ENCODE measurements around the gene DYNLT4.
"Not testable (repeated sequence)": the region's sequence is repeated elsewhere in the genome, so short reads cannot be mapped to it uniquely, and the experiment has no call there.

Gene DYNLT4, protein sequence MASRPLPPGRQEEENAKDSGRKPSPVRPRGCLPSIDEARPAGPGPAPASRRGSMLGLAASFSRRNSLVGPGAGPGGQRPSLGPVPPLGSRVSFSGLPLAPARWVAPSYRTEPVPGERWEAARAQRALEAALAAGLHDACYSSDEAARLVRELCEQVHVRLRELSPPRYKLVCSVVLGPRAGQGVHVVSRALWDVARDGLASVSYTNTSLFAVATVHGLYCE

DNA sequence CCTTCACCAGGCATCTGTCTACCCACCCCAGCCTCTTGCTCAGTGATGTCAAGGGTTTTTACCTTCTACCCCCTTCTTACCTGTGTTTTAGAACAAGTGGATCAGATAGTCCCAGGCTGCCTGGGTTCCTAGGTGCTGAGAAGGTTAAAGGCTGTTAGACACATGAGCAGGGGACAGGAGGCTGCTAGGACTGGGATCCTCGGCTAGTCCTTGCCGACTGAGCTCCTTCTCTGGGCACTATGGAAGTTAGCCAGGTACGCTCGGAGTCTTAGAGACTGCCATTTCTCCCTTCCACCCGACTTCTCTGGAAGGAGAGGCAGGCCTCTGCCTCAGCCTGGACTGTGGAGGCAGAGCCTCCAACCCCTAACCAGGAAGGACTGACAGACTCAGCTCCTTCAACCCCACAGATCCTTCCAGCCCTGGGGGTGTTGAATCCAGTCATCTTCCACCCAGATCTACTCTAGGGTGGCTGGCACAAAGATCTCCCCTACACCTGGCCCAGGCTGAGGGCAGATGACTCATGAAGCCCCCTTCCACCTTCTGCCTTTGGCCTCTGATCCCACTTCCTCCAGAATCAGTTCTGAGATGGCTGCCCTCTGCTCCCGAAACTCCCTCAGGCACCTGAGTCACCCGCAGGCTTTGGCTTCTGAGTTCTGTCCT lies at the start of gene DYNLT4:
Gene DYNLT4 (minus strand): TSS at position 648 of the 660 bp plus-strand sequence. CDS start 683 bp downstream, outside the sequence.
- DNase-seq = no peak

DNA sequence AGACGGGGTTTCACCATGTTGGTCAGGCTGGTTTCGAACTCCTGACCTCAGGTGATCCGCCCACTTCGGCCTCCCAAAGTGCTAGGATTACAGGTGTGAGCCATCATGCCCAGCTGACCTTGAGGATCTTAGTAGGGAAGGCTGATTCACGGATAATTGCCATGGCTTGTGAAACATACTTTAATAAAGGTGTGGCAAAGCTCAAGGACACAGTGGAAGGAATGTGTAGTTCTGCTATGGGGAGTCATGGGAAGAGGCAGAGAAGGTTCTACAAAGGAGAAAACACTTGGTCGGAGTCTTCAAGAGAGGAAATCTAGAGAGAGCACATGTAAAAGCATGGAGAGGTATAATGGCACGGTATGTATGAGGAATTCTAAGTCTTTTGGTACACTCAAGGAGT lies 48.6 kb upstream of the DYNLT4 start:
- no peak for DNase-seq

DNA sequence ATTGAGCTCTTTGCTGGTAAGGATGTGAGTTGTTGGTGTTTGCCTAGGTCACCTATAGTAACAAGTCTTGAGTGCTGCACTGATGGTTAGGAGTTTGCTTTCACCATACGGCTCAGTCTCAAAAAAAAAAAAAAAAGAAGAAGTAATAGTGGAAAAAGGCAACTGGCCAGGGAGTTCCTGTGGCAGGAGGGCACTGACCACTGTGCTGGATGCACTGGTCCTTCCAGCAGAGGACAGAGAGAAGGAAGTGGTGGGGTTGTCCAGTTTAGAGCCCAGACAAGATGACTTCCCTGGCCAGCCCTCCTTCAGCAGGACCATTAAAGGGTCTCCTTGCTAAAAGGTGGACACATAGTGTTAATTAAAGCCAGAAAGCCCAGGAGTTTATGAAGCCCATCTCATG lies 47.8 kb upstream of the DYNLT4 start:
- DNase-seq = no peak

DNA sequence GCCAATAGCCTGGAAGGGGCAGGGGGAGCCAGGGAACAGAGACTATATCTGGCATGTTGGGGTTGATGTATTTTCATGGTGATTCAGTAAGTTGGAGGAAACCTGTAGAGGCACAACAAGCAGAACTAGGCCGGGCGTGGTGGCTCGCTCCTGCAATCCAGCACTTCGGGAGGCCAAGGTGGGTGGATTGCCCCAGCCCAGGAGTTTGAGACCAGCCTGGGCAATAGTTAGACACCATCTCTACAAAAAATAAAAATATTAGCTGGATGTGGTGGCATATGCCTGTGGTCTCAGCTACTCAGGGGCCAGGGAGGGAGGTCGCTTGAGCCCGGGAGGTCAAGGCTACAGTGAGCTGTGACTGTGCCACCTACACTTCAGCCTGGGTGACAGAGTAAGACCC lies 46.0 kb upstream of the DYNLT4 start:
- DNase-seq = no peak

DNA sequence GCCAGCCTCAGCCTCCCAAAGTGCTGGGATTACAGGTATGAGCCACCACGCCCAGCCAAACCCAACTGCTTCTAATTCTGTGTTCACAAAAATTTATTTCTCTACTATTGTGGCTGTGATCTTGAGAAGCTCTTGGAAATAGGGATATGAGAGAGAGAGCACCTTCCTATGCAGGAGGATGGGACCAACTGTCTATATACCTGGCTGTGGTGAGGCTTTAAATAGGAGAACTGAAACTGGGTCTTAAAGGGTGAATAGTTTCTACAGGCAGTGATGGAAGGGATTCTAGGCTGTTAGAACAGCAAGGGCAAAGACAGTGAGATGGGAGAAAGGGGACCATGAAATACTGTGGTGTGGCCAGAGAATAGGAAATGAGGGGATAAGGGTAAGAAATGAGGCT lies 44.2 kb upstream of the DYNLT4 start:
- DNase-seq = no peak

DNA sequence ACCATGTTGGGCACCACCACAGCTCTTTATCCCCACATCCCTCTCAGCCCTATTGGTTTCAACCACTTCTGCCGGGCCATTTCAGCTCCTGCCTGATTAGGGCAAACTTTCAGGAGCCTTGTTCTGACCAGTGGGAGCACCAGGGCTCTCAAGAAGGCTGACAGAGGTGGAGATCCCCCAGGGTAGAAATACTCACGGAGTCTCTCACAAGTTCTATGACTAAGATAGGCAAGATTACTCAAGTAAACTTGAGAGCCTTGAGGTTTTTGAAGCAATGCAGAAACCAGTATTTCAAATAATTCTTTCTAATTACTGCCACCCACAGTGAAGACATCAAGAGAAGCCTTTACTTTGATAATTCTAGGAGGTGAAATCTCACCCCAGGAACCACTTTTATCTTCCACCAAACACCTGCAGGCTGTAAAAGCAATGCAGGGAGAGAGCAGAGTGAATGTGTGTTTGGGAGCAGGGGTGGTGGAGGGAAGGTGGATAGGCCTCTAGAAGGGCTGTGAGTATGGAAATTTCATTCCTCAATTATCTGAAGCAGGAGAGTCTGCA lies 42.5 kb upstream of the DYNLT4 start:
- DNase-seq = no peak

DNA sequence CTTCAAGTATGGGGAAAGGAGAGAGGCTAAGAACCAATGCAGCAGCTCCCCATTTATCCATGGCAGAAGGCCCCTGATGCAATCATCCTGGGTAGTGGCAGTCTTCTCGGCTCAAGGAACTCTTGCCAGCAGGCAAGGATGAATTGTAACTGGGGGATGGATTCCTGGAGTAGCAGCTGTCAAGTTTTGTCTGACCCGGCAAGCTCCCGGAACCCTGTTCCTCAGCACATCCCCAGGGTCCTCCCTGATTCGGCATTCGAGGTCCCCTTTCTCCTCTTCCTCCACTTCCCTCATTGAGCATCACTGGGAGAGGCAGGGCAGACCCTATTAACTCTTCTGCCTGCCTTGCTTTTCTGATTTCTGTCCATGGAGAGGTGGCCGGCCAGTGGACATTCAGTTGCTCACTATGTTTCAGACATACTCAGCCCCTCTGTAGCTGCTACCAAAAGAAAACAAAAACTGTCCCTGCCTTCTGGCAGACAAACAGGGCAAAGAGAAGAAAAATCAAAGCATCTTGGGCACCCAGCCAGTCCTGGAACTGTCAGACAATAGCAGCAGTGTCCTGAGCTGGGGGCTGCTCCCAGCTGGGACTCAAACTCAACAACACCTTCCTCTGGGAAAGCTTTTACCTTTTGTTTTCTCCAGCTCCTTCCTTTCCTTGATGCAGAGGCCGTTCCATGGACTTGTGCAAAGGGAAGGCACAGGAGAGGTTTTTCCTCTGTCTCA lies 41.5 kb upstream of the DYNLT4 start:
- DNase-seq = no peak

DNA sequence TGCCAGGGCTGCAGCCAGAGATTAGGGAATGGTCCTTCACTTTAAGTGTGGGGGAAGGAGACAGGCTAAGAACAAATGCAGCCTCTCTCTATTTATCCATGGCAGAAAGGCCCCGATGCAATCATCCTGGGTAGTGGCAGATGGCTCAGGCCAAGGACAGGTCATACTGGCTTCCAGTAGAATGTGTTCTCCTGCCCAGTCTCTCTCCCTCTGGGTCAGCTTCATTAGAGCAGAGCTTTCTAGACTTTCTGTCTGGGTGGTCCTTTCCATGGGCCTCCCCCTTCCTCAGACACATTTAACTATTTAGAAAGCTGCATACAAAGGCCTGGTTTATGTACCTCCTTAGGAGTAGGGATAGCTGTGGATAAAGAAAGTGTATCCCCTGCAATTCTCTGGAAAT lies 40.7 kb upstream of the DYNLT4 start:
- no peak for DNase-seq

DNA sequence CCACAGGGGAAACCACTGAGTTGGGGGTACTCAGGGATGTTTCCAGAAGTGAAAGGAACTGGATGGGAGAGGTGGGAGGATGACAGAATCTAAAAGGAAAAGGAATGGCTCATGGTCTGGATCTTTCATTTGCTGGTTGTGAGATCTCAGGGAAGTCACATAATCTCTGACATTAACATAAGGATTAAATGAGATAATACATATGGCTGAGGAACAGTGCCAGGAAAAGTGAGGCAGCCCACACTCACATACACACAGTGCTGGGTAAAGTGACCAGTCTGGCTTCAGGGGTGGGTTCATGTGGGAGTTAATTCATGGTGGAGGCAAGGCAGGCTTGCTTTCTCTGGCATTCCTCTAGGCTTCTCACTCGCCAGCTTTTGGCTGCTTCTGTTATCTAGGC lies 39.8 kb upstream of the DYNLT4 start:
- DNase-seq = no peak

DNA sequence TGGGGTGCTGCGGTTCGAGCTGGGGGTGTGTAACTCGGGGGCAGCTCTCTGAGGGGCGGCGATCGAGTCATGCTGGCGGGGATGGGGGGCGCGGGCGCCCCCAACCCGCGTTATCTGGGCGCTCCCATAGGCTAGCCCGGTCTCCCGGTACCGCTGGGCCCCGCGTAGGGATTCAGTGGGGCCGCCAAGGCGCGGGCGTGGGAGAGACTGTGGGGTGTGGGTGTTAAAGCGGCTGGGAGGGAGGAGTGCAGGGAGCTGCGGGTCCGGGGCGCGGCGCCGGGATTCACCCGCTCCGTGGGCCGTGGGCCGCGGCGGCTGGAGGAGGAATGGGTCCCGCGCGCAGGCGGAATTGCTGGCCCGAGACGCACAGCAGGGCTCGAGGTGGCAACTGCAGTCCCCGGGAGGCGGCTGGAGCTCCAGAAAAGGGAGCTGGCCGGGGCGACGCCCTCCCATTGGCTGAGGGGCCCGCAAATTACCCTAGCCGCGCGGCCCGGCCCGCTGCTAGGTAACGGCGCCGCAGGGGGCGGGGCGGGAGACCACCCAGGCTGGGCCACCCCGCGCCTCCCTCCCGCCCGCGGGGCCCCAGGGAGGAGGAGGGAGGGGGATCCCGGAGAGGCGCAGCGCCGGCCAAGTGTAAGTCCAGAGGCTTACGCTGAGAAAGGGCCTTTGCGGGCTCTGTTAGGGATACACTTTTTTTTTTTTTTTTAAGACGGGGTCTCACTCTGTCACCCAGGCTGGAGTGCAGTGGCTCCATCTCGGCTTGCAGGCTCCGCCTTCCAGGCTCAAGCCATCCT lies 35.9 kb upstream of the DYNLT4 start, which contains the start of gene PTCH2:
Gene PTCH2 (minus strand): TSS at position 392 of the 794 bp plus-strand sequence. CDS start 321 bp downstream, at position 71.
- DNase-seq = peak; percentile 87

DNA sequence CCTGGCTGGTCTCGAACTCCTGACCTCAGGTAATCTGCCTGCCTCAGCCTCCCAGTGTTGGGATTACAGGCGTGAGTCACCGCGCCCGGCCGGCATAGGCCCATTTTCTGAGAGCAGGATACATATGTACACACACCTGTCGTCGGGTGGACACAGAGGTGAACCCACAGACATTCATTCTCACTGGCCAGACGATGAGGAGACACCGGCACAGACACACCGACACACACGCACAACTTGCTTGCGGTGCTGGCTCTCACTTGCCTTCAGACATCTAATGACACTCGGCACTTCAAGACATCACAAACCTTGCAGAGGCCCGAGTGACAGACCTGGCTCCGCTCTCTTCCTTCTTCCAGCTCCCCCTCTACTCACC lies 35.3 kb upstream of the DYNLT4 start:
- DNase-seq = no peak

DNA sequence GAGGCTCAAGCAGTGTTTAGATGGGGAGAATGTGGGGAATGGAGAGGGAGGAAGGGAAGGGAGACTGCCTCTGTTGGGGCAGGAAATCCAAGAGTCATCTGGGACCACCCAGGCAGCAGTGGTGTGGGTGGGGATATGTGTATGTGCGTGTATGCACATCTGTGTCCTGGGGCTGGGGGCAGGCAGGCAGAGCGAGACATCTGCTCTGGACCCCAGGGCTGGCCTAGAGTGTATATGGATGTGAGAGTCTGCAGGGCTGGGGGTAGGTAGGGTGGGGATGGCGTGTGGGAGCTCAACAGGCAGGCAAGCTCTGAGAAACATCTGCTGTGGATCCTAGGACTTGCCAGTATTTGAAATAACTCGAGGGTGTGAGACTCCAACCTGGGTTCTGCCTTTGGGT lies 32.4 kb upstream of the DYNLT4 start:
- DNase-seq = no peak

DNA sequence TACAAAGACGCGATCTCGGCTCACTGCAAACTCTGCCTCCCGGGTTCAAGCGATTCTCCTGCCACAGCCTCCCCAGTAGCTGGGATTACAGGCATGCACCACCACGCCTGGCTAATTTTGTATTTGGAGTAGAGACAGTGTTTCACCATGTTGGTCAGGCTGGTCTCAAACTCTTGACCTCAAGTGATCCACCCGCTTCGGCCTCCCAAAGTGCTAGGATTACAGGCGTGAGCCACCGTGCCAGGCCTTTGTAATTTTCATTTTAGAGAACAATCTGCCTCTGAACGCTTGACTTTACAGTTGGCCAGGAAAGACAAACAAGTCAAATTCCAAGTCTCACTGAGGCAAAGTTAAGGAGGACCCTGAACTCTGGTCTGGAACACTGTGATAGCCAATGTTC lies 31.1 kb upstream of the DYNLT4 start:
- DNase-seq = not testable (repeated sequence)

DNA sequence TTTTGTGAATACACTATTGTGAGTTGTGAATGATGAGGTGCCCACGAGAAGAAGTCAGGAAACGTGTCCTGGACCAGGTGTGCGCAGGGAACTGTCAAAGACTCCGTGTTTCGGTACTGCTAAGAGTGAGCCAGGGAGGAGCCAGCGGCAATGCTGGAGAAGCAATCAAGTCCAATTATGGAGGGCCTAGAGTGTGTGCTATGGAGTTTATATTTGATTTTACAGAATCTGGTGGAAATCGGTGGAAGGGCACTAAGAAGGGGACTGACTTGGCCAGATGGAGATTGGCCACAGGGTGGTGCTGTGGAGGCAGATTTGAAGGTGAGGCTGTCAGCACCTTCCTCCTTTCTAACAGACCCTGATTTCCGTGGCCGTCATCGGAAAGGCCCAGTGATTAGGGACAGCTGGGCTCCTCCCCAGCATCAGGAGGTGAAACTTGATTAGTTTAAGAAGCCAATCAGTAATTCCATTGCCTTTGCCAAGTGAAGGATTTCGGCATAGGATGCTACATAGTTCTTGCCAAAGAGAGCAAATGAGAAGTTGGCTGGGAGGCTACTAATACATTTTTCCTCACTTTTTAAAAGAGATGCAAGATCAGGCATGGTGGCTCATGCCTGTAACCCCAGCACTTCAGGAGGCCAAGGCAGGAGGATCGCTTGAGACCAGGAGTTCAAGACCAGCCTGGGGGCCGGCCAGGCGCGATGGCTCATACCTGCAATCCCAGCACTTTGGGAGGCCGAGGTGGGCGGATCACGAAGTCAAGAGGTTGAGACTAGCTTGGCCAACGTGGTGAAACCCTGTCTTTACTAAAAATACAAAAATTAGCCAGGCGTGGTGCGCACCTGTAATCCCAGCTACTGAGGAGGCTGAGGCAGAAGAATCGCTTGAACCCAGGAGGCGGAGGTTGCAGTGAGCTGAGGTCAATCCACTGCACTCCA lies 28.9 kb upstream of the DYNLT4 start:
- peak; percentile 71 for DNase-seq

DNA sequence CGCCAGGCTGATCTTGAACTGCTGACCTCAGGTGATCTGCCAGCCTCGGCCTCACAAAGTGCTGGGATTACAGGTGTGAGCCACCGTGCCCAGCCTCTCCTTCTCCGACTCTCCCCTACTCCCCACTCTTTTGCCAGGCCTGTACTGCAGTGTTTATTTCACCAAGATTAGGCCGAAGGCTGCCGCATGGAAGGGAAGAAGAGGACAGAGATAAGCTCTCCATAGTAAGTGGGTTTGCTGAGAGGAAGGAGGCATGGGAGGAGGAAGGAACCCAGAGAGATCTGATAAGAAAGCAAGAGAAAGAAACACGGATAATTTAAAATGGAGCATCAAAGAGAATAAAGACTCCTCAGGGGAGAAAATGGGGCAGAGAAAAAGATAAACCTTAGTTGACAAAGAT lies 27.2 kb upstream of the DYNLT4 start:
- no peak for DNase-seq

DNA sequence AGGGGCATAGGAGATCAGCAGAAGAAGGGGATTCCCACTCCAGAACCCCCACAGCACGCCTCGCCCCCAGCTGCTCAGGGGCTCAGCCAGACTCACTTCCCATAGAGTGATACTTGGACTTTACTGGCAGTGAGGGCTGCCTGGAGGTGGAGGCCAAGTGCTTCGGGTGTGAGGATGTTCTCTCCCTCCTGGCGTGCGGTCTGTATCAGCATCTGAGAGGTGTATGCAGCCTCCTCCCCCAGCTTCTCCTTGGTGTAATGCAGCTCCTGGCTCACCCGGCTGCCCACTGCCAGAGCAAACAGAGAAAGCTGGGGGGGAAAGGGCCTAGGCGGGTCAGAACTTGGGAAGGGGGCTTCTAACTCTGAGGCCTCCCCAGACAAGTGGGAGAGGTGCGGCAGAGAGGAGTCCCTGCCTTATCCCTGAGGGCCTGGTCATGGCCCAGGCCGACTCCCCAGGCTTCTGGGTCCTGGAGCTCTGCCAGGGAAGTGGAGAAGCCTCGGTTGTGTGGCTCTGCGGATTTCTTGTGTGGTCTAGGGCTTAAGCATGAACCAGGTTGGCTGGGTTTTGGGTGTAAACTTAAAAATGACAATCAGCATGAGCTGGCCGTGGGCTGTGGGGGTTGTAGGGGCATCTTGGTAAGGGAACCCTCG lies 25.0 kb upstream of the DYNLT4 start:
- no peak for DNase-seq

DNA sequence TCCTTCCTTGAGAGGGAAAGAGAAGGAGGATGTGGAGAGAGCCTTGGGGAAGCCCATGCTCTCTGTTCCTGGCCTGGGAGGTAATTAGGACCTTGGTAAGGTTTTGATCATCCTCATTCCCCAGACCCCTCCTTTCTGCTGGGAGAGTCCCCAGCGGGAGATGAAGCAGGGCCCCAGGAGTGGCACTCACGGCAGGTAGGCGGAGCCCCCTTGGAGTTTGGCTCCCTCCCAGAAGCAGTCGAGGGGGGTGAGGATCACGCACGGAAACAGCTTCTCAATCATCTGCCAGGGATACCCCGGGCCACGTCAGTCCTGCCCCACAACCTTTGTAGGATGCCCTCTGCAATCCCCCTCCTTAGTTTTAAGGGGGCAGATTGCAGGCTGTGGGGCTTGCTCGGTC lies 24.4 kb upstream of the DYNLT4 start:
- peak; percentile 34 for DNase-seq

DNA sequence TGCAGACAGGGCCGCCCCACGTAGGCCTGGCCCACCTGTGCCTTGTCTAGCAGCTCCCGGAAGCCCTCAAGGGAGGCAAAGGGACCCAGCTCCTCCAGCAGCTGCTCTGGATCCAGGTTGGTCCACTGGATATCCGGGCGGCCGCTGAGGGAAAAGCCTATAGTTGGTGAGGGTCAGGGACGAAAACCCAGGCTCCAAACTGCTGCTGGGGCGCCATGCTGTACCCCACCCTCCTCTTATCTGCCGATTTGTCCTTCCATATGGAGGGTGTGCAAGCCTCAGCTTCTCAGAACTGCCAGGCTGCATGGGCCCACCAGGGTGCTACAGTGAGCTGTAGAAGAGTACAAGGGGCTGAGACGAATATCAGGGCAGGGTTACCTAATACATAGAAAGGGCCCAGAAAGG lies 23.8 kb upstream of the DYNLT4 start:
- DNase-seq = no peak

DNA sequence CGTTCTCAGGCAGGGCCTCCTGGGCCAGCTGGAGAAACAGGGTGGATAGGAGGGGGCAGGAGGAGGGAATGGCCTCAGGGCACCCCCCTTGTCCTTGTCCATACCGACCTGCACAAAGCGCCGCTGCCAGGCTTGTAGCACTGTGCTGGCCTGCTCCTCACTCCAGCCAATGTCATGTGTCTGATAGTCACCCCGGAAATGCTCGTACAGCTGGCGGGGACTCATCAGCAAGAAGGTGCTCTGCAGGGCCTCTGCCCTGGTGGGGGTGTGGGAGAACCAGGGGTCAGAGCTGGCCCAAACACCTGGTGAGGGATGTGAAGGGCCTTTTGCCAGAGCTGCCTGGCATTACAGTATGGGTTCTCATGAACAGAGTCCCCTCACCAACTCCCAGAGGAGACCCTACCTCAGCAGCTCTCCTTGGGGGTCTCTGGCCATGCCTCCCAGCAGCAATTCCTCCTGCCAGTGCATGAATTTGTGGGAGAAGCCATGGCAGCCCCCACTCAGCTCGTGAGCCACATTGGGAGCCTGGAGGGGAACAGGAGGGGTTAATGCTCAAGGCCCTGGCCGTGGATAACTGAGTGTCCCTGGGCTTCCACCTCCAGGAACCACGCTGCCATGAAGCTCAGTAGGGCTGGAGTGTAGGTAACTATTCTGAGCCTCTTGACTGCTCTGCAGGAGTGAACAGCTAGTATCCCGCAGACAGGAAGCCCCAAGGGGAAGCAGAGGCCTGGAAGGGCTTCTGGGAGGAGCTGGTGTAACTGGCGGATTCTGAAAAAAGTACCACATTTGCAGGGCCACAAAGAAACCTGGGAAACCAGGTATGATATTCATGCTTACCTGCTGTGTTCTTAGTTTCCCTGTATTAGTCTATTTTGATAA lies 22.6 kb upstream of the DYNLT4 start:
- DNase-seq = no peak

DNA sequence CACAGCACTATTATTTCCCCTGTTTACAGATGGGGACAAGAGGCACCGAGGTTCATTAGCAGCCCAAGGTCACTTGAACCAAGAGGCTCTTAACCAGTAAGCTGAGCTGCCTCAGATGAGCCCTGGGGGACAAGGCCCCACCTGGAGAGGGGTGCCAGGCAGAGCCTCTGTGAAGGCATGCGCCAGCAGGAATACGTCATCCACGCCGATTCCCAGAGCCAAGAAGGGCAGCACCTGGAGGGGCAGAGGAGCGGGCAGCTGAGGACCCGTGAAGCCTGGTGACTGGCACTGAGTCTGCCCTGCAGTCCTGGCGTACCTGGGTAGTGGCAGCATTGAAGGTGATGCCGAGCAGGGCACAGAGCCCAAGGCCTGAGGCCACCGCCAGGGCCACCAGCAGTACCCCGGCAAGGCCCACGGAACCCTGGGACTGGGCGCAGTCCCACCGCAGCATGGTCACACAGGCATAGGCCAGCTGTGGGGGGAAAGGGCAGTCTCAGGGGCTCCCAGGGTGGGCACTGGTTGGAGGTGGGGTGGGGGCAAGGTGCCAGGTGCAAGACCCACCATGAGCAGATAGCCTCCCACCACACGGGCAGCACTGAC lies 21.8 kb upstream of the DYNLT4 start:
- no peak for DNase-seq

Measured in NCI-H1105 (cell line).